ENCODE data around the gene ZNF821. TPM values are rescaled to one million over a fixed set of nuclear protein-coding genes. Genes with fewer than 3 reads are reported as not detected.

The ZNF821 gene
- total and polyA plus RNA-seq, 2 of the 8 experiments (the other 6 are each of a cell fraction or from before 2014, with no cell fraction given): 9.5 to 14.1 TPM

DNA sequence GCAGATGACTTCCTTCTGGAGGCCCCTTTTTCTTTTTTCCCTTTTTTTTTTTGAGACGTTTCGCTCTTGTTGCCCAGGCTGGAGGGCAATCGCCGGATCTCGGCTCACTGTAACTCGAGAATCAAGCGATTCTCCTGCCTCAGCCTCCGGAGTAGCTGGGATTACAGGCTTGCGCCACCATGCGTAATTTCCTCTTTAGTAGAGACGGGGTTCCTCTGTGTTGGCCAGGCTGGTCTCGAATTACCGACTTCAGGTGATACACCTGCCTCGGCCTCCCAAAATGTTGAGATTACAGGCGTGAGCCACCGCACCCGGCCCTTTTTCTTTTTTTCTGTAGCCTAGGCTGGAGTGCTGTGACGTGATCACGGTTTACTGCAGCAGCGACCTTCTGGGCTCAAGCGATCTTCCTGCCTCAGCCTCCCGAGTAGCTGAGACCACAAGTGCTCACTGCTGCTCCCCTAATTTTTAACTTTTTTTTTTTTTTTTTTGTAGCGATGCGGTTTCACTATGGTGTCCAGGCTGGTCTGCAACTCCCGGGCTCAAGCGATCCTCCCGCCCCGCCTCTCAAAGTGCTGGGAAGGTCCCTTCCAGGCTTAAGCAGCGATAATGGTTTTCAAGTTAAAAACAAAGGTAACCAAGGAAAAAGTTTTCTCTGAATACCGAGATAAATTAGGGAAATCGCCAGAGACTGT lies 10.4 kb upstream of the ZNF821 start (continued):
- TF ChIP-seq, protein P1, sequence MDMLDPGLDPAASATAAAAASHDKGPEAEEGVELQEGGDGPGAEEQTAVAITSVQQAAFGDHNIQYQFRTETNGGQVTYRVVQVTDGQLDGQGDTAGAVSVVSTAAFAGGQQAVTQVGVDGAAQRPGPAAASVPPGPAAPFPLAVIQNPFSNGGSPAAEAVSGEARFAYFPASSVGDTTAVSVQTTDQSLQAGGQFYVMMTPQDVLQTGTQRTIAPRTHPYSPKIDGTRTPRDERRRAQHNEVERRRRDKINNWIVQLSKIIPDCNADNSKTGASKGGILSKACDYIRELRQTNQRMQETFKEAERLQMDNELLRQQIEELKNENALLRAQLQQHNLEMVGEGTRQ (IDR thresholded peaks at IDR 0.05; ENCODE audit: low read length): no peak
- TF ChIP-seq CEBPB (IDR thresholded peaks at IDR 0.05; ENCODE audit: low read depth, low read length): peak; percentile 61
- no peak for TF ChIP-seq RBBP5 (IDR thresholded peaks at IDR 0.05; ENCODE audit: borderline replicate concordance, low read depth, low read length)
- peak; percentile 24; the same call in 1 of the 2 replicates for TF ChIP-seq TBP (IDR thresholded peaks at IDR 0.05; ENCODE audit: low read depth, low read length)
- TF ChIP-seq MAFK (IDR thresholded peaks at IDR 0.05; ENCODE audit: low read depth, low read length): no peak
